HepG2 (cell line): Measurements from ENCODE around the gene SYT11. TPM values are rescaled to one million over a fixed set of nuclear protein-coding genes. Genes with fewer than 3 reads are reported as not detected.

Experiments used
- ATAC-seq: fragments of 200-7000 bp; cut with Tn5 transposase; 3 replicates; pipeline ENCODE4 v1.9.1; 2020; ENCODE audit warnings: mild to moderate bottlenecking, moderate library complexity
- BruUV-seq: library from RNA; stranded (reverse); fragments of 400-500 nt; replicated peaks from 2 replicates; lab custom pipeline; 2021; lab: Mats Ljungman, UMichigan
- CTCF ChIA-PET: fragments of 300-600 bp; formaldehyde crosslinking; extraction: SDS; loops from one replicate; lab custom pipeline; 2021; ENCODE audit warnings: low total read pairs, inconsistent platforms, low intra/inter-chr PET ratio; lab: Yijun Ruan, JAX
- POLR2A ChIA-PET: fragments of 350-600 bp; sonication (Branson Sonifier 250); formaldehyde crosslinking; loops from one replicate; lab custom pipeline; 2020; ENCODE audit warnings: antibody characterized with exemption, inconsistent platforms; lab: Yijun Ruan, JAX
- DNase-seq: peaks from one replicate; pipeline ENCODE4 v3.0.0-alpha.2; 2015; ENCODE audit warnings: low spot score
- FAIRE-seq: peaks from 3 replicates; lab custom pipeline; 2011; peaks lifted over from hg19 to GRCh38; lab: Jason Lieb, UNC
- H2AFZ ChIP-seq: one replicate; pipeline ENCODE4 v1.6.1; 2011; ENCODE audit warnings: low read length, inconsistent platforms
- H3K27ac ChIP-seq: fragments of 300-600 bp; 3 replicates; pipeline ENCODE4 v1.8.0; 2011; ENCODE audit warnings: mixed run types, mild to moderate bottlenecking, mixed read lengths, low read length, inconsistent platforms; ENCODE audit not compliant: insufficient read depth; ENCODE audit errors: extremely low read length
- H3K27me3 ChIP-seq, 2 experiments: fragments of 200-600 bp in 1 of 2; 2 replicates in 1 of 2; 3 replicates in 1 of 2; pipeline versions ENCODE4 v1.6.0 to v1.8.0; 2011; ENCODE audit warnings: low read length in 2 of 2, mild to moderate bottlenecking in 2 of 2, moderate library complexity in 2 of 2, inconsistent platforms in 1 of 2; ENCODE audit not compliant: insufficient read depth in 2 of 2, control insufficient read depth in 1 of 2
- H3K36me3 ChIP-seq, 2 experiments: fragments of 200-600 bp in 1 of 2; replicated peaks in 1 of 2; 2 replicates in 1 of 2; 3 replicates in 1 of 2; pipeline versions ENCODE4 v1.5.1 to v1.8.0; 2011; ENCODE audit warnings: low read length in 2 of 2, inconsistent platforms in 1 of 2; ENCODE audit not compliant: insufficient read depth in 2 of 2, control insufficient read depth in 1 of 2
- H3K4me1 ChIP-seq: 2 replicates; pipeline ENCODE4 v1.5.1; 2012; ENCODE audit warnings: low read length, inconsistent platforms; ENCODE audit not compliant: insufficient read depth
- H3K4me2 ChIP-seq: 2 replicates; pipeline ENCODE4 v1.6.0; 2011; ENCODE audit warnings: low read depth, low read length, inconsistent platforms
- H3K4me3 ChIP-seq, 3 experiments: fragments of 200-600 bp in 1 of 3; sonication (generic), shearing (Covaris generic) in 1 of 3; replicated peaks in 1 of 3; 2 replicates each; pipeline ENCODE4 v1.5.1; 2011 to 2016; ENCODE audit warnings: low read length in 3 of 3, inconsistent platforms in 2 of 3, low read depth in 2 of 3, mild to moderate bottlenecking in 2 of 3, control low read depth in 1 of 3, mixed read lengths in 1 of 3; ENCODE audit not compliant: insufficient read depth in 1 of 3
- H3K79me2 ChIP-seq: one replicate; pipeline ENCODE4 v1.6.1; 2011; ENCODE audit warnings: low read length, inconsistent platforms; ENCODE audit not compliant: insufficient read depth
- H3K9ac ChIP-seq: 2 replicates; pipeline ENCODE4 v1.6.0; 2011; ENCODE audit warnings: mild to moderate bottlenecking, low read depth, low read length, inconsistent platforms; ENCODE audit not compliant: insufficient read depth
- H3K9me3 ChIP-seq: 2 replicates; pipeline ENCODE4 v1.5.1; 2012; ENCODE audit warnings: mild to moderate bottlenecking, low read length
- H4K20me1 ChIP-seq: 2 replicates; pipeline ENCODE4 v1.6.0; 2011; ENCODE audit warnings: inconsistent platforms, mild to moderate bottlenecking, low read length, moderate library complexity; ENCODE audit not compliant: insufficient read depth
- CCAR2 ChIP-seq: fragments of 200-400 bp; formaldehyde crosslinking; optimal IDR thresholded peaks from 2 replicates; pipeline ENCODE3; 2018; ENCODE audit warnings: low read depth, mild to moderate bottlenecking, low read length, moderate library complexity
- HOXD1 ChIP-seq: sonication (generic); formaldehyde crosslinking; IDR thresholded peaks from 2 replicates; pipeline ENCODE4 v1.5.0; 2020; ENCODE audit warnings: missing genetic modification reagents
- KMT2A ChIP-seq: sonication (generic); formaldehyde crosslinking; IDR thresholded peaks from 2 replicates; pipeline ENCODE4 v1.4.0; 2020; ENCODE audit warnings: missing genetic modification reagents
- MAFF ChIP-seq: IDR thresholded peaks from 2 replicates; pipeline ENCODE4 v1.6.1; 2011; ENCODE audit warnings: low read depth, low read length, improper control_type of control experiment
- MAFK ChIP-seq, 2 experiments: IDR thresholded peaks in 1 of 2; conservative IDR thresholded peaks in 1 of 2; 2 replicates each; pipeline ENCODE4 v1.6.1; 2011; ENCODE audit warnings: improper control_type of control experiment in 2 of 2, low read length in 2 of 2
- MXI1 ChIP-seq: IDR thresholded peaks from 3 replicates; pipeline ENCODE4 v1.6.1; 2012; ENCODE audit warnings: low read depth, low read length, inconsistent platforms, borderline replicate concordance
- POLR2A ChIP-seq, 2 experiments: IDR thresholded peaks; 2 replicates each; pipeline ENCODE4 v1.6.1; 2011; ENCODE audit warnings: low read depth in 2 of 2, low read length in 2 of 2, mild to moderate bottlenecking in 1 of 2, moderate library complexity in 1 of 2; ENCODE audit not compliant: insufficient read depth in 1 of 2
- POLR2AphosphoS5 ChIP-seq: IDR thresholded peaks from 2 replicates; pipeline ENCODE4 v1.6.1; 2012; ENCODE audit warnings: low read depth, low read length
- RBFOX2 ChIP-seq: fragments of 200-400 bp; formaldehyde crosslinking; IDR thresholded peaks from 2 replicates; pipeline ENCODE4 v1.6.1; 2017; ENCODE audit warnings: low read depth, mild to moderate bottlenecking, low read length
- REL ChIP-seq: sonication (generic); formaldehyde crosslinking; conservative IDR thresholded peaks from 2 replicates; pipeline ENCODE4 v1.8.0; 2022; ENCODE audit warnings: mild to moderate bottlenecking, missing genetic modification reagents, moderate library complexity
- TFAP4 ChIP-seq: sonication (generic); IDR thresholded peaks from 2 replicates; pipeline ENCODE4 v1.6.1; 2016; ENCODE audit warnings: low read depth, borderline replicate concordance
- TIGD3 ChIP-seq: sonication (generic); formaldehyde crosslinking; IDR thresholded peaks from 2 replicates; pipeline ENCODE4 v1.5.1; 2020; ENCODE audit warnings: mild to moderate bottlenecking, missing genetic modification reagents, borderline replicate concordance
- ZBTB1 ChIP-seq: sonication (generic); formaldehyde crosslinking; IDR thresholded peaks from 2 replicates; pipeline ENCODE4 v1.4.0; 2020; ENCODE audit warnings: missing genetic modification reagents, borderline replicate concordance
- ZBTB44 ChIP-seq: sonication (generic); formaldehyde crosslinking; IDR thresholded peaks from 2 replicates; pipeline ENCODE4 v1.4.0; 2020; ENCODE audit warnings: missing genetic modification reagents
- ZNF354B ChIP-seq: sonication (generic); formaldehyde crosslinking; IDR thresholded peaks from 2 replicates; pipeline ENCODE4 v1.8.0; 2022; ENCODE audit warnings: mild to moderate bottlenecking, missing genetic modification reagents
- ZNF674 ChIP-seq: sonication (generic); formaldehyde crosslinking; IDR thresholded peaks from 2 replicates; pipeline ENCODE4 v1.5.0; 2020; ENCODE audit warnings: low read depth, mild to moderate bottlenecking, missing genetic modification reagents
- ZNF720 ChIP-seq: sonication (generic); formaldehyde crosslinking; IDR thresholded peaks from 2 replicates; pipeline ENCODE4 v1.4.0; 2020; ENCODE audit warnings: missing genetic modification reagents
- ZNF740 ChIP-seq: sonication (generic); formaldehyde crosslinking; IDR thresholded peaks from 2 replicates; pipeline ENCODE4 v1.4.0; 2020; ENCODE audit warnings: missing genetic modification reagents
- WGBS: methylation state at CpG from one replicate; pipeline ENCODE4 v1.1.6; 2017; ENCODE audit warnings: low lambda C conversion rate; 5-methylcytosine and 5-hydroxymethylcytosine counted together
- in situ Hi-C: cut with HindIII; loops from 2 replicates; pipeline ENCODE4 v1.10.0; 2017; ENCODE audit warnings: low pct_unique_long_range_greater_than_20kb; ENCODE audit not compliant: extremely low pct_ligation_motif_present
- intact Hi-C: fragments of 100-400 bp; cut with micrococcal nuclease; formaldehyde crosslinking; loops from one replicate; pipeline ENCODE4 v1.10.0; 2022; ENCODE audit not compliant: unreplicated experiment
- polyA plus RNA-seq, 8 experiments: library from polyadenylated mRNA; depleted of rRNA in 3 of 8; stranded (reverse) in 7 of 8; unstranded in 1 of 8; fragments of >200 nt; fragmentation: Illumina TruSeq in 4 of 8; extraction: Trizol in 4 of 8; gene quantifications; 2 replicates each; pipeline versions ENCODE4 v1.2.1 to v1.2.3, GENCODE V29; 2011 to 2016; ENCODE audit warnings: low read depth in 4 of 8, missing spikeins in 1 of 8, mixed read lengths in 1 of 8; ENCODE audit not compliant: insufficient read depth in 1 of 8
- total RNA-seq, 5 experiments: library from RNA; depleted of rRNA; stranded (reverse); fragments of >200 nt; fragmentation: Illumina TruSeq; extraction: Trizol; gene quantifications; 2 replicates each; pipeline ENCODE4 v1.2.3, GENCODE V29; 2016; ENCODE audit warnings: low read depth in 1 of 5
- TF ChIP-seq, protein P1 (sequence below): sonication (generic); formaldehyde crosslinking; IDR thresholded peaks from 2 replicates; pipeline ENCODE4 v1.5.0; 2020; ENCODE audit warnings: missing genetic modification reagents

The SYT11 gene
- total and polyA plus RNA-seq, 2 of the 13 experiments (the other 11 are each of a cell fraction or from before 2014, with no cell fraction given): 0.22 to 0.59 TPM

DNA sequence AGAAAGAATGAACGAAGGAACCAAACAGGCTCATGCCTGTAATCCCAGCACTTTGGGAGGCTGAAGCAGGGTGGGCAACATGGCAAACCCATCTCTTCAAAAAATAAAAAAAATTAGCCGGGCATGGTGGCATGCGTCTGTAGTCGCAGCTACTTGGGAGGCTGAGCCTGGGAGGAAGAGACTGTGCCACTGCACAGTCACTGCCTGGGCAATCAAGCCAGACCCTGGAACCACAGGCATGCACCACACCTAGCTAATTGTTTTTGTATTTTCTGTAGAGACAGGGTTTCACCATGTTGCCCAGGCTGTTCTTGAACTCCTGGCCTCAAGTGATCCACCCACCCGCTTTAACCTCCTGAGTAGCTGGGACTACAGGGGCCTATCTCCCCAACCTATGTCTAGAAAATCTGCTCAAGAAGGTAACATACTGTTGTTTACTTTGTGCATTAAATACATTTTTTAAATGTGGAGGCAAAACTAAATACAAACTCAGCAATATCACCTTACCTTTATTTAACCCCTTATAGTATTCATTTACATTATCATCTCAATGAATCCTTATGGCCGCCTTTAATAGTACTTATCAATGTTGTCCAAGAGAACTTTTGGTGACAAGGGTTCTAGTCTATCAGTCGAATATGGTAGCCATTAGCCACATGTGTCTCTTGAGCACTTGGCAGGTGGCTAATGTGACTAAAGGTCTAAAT lies 72.1 kb downstream of the SYT11 start:
- peaks cover 54% of the 10 kb centered on the region for H3K79me2 ChIP-seq
- BruUV-seq: no TSS peak
- DNase-seq (no peak), FAIRE-seq (no peak), ATAC-seq (no peak)
- H3K36me3 ChIP-seq: peaks cover 6 to 57% of the 10 kb centered on the region in 2 experiments; a peak in 4 of 5 replicates
- H2AFZ ChIP-seq: no peak overlapping the region
- peak overlapping the region; percentile 95 for H3K4me2 ChIP-seq
- H3K9me3 ChIP-seq: no peaks in the 10 kb centered on the region
- H3K27ac ChIP-seq: no peak overlapping the region
- POLR2A ChIA-PET: interaction anchor here (0.9 to 3.1 kb wide), 6 partner anchors 9 to 72 kb away, joined by 3 to 21 read pairs (median 6); partner anchors contain the start of gene SYT11
- peaks cover 26% of the 10 kb centered on the region; the same call in 1 of the 2 replicates for H4K20me1 ChIP-seq
- 94% methylated on average over 7 of the region's 7 CpGs for WGBS
- CTCF ChIA-PET: no interaction called here
- TF ChIP-seq TFAP4 (no peak), POLR2A (IDR thresholded peaks at IDR 0.05; ENCODE audit: insufficient read depth in 1 of 2, low read depth in 2 of 2, low read length in 2 of 2) (peak in 1 of 2 experiments; percentile 20; a peak in 1 of 4 replicates), MXI1 (no peak), ZNF354B (CRISPR knock-in tag) (no peak), POLR2AphosphoS5 (0 out of 2 replicates have a peak, but pooled peaks have one; percentile 3), ZNF674 (CRISPR knock-in tag) (no peak), MAFK (conservative IDR thresholded peaks at IDR 0.05 in 1 of 2, IDR thresholded peaks at IDR 0.05 in 1 of 2; ENCODE audit: low read length in 2 of 2) (peak in 1 of 2 experiments; percentile 25; a peak in 1 of 4 replicates), ZNF720 (CRISPR knock-in tag) (no peak), ZNF740 (no peak), RBFOX2 (peak; percentile 57), MAFF (0 out of 2 replicates have a peak, but pooled peaks have one; percentile 23), HOXD1 (CRISPR knock-in tag) (no peak), TIGD3 (CRISPR knock-in tag) (no peak), ZBTB1 (CRISPR knock-in tag) (no peak), ZBTB44 (CRISPR knock-in tag) (no peak), CCAR2 (no peak), KMT2A (no peak), REL (no peak)
- TF ChIP-seq, protein P1, sequence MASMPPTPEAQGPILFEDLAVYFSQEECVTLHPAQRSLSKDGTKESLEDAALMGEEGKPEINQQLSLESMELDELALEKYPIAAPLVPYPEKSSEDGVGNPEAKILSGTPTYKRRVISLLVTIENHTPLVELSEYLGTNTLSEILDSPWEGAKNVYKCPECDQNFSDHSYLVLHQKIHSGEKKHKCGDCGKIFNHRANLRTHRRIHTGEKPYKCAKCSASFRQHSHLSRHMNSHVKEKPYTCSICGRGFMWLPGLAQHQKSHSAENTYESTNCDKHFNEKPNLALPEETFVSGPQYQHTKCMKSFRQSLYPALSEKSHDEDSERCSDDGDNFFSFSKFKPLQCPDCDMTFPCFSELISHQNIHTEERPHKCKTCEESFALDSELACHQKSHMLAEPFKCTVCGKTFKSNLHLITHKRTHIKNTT (CRISPR knock-in tag): no peak
- H3K27me3 ChIP-seq: no peaks in the 10 kb centered on the region; a peak in 1 of 5 replicates
- intact Hi-C loops (no loop called here), in situ Hi-C loops (loop anchor here (10.0 kb wide), 1 partner anchor 53 kb away; no protein-coding TSS in a partner anchor)
- H3K9ac ChIP-seq: peak overlapping the region; percentile 16; the same call in 1 of the 2 replicates
- H3K4me3 ChIP-seq: peak overlapping the region in 2 of 3 experiments; percentile 34 to 83; a peak in 4 of 6 replicates
- peaks cover 50% of the 10 kb centered on the region for H3K4me1 ChIP-seq
